ENCODE measurements around the gene KRABD2.
"Not testable (repeated sequence)": the region's sequence is repeated elsewhere in the genome, so short reads cannot be mapped to it uniquely, and the experiment has no call there.

KRABD2 gene

DNA sequence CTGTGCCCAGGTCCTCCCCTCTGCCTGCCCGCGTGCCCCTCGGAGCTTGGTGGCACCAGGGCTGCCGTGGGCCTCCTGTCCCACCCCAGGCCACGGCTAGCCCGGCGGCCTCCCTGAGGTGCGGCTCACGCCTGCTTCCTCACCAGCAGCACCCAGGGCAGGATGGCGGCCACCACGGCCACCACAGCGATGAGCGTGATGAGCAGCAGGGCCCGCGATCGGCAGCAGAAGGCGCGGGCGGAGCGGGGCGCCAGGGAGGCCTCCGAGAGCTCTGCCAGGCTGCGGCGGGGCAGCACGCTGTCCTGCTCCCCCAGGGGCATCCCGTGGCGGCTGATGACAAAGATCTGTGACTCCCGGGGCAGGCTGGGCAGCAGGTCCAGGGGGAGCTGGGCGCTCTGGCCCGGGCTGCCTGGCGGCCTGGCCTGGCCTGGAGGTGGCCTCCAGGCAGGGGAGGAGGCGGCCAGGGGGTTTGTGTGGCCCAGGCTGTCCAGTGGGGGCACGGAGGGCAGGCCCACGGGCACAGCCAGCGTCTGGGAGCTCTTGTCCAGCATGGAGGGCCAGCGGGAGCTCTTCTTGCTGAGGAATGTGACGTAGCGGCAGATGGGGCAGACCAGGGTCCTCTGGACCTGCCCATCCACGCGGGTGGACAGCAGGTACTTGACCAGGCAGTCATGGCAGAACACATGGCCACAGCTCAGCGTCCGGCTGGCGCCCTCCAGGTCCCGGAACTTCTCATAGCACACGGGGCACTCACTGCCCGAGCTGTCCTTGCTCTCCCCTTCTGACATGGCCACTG lies 16.4 kb upstream of the KRABD2 start:
- DNase-seq (ENCODE audit: low read depth in 3 of 3), result no peak

DNA sequence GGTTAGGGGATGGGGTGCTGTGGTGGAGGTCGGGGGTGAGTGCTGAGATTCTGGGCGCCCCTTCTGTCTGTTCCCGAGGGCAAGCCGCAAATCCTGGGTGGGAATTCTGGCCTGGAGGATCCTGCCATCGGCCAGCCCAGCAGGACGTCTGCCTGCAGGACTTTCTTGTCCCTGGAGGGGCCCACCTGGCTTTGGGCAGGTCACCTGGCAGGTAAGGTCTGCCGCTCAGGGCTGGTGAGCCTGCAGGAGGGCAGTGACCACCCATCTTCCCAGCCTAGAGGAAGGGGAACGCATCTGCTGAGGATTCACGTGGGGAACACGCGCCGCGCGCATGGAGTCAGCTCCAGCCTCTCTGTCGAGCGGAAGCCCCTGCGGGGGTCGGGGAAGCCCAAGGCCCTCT lies 15.8 kb upstream of the KRABD2 start:
- DNase-seq (ENCODE audit: low read depth in 3 of 3), result no peak

GRCh38 chr17:8391711-8392110 lies 15.2 kb upstream of the KRABD2 start:
- DNase-seq (ENCODE audit: low read depth in 3 of 3), result no peak

DNA sequence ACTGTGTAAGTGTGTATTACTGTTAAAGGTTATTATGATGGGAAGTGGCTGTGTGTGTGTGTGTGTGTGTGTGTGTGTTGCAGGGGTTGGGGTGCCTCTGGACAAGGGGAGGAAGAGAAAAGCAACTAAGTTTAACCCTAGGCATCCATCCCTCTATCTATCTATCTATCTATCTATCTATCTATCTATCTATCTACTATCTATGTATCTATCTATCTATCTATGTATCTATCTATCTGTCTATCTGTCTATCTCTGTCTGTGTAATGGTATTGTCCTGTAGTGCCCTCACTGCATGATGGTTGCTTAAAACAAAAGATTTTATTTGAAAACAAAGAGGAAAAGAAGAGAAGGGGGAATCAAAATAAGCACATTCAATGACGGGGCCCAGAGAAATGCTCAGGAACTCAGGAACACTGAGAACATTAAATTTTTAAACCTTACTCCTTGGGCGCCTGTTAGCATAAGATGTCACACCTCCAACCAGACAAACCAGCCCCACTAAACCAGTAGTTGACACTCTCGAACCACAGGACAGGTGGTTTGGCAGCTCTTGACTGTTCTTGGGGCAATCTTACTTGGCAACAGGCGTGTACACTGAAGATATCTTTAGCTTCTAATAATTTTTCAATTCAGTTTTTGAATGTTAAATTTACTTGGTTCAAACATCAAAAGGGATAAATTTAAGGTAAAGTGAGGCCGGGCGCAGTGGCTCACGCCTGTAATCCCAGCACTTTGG lies 11.6 kb upstream of the KRABD2 start:
- no peak for DNase-seq (ENCODE audit: low read depth in 3 of 3)

- no peak for DNase-seq (ENCODE audit: low read depth in 3 of 3)
These were observed 10.3 kb upstream of the KRABD2 start for GRCh38 chr17:8386841-8387240.

DNA sequence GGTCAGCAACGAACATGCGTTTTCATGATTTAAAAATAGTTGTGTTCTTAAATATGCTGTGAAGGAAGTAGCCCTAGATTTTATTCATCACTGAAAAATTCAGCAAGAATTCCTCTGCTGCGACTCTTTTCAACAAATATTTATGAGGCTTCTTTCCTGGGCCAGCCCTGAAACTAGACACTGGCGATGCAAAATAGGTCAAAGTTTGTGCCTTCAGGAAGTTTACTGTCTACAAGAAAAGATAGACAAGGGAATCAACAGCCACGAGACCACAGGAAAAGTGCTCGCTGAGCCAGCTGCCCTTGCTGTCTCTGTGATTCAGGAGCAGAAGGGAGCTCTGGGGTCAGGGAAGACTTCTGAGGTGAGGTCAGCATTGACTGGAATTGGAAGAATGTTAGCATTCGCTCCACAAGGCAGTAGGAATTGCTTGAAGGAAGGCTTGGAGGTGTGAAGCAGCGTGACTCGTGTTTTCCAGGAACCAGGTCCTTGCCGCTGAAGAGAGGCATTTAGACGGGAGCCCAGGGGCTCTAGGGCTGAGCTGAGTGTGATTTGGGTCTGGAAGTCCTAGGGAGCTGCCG lies 8.4 kb upstream of the KRABD2 start:
- no peak for DNase-seq (ENCODE audit: low read depth in 3 of 3)

DNA sequence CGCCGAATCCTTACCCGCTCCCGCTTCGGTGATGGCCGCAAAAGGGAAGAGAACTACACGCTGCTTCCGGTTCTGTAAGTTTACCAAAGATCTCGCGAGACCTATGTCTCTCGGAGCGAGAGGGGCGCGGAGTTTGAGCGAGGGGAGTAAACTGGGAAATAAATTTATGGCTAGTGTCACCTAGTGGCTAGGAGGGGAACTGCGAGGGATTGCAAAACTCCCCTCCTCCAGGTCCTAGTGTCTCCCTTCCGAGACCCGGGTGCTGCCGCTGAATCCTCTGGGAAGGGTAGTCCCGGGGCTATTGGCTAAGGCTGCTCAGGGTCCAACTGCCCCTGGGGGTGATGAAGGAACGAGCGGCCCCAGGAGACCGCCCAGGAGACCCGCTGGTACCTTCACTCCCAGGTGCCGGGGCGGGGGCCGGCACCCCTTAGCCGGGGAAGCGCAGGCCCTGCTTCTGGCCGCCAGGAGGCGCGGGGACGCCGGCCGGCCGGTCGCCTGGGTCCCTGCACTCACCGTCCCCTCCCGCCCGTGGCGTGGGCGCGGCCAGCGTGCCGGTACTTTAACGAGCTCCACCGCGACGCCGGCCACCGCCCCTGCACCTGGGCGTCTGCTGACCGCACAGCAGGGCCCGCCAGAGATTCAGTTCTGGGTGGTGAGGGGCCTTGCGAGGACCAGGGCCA lies 6.8 kb upstream of the KRABD2 start, which contains the start of gene RPL26:
RPL26 (minus strand) TSS at position 51 of the 680 bp plus-strand sequence. CDS start 883 bp downstream, outside the sequence.
- peak; percentile 87 to 94 (median 91) for DNase-seq (ENCODE audit: low read depth in 3 of 3)

DNA sequence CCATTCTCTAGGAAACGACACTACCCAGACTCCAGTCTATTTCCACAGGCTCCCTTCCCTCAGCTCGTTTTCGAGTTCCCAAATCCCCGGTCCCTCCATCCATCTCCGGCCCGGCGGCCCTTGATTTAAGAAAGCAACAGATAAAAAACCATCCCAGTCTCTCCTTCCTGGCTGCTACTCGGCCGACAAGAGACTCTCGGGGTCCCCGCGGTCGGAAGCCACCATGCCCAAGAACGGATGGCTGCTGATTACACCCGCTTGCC lies 6.3 kb upstream of the KRABD2 start:
- no peak for DNase-seq (ENCODE audit: low read depth in 3 of 3)

DNA sequence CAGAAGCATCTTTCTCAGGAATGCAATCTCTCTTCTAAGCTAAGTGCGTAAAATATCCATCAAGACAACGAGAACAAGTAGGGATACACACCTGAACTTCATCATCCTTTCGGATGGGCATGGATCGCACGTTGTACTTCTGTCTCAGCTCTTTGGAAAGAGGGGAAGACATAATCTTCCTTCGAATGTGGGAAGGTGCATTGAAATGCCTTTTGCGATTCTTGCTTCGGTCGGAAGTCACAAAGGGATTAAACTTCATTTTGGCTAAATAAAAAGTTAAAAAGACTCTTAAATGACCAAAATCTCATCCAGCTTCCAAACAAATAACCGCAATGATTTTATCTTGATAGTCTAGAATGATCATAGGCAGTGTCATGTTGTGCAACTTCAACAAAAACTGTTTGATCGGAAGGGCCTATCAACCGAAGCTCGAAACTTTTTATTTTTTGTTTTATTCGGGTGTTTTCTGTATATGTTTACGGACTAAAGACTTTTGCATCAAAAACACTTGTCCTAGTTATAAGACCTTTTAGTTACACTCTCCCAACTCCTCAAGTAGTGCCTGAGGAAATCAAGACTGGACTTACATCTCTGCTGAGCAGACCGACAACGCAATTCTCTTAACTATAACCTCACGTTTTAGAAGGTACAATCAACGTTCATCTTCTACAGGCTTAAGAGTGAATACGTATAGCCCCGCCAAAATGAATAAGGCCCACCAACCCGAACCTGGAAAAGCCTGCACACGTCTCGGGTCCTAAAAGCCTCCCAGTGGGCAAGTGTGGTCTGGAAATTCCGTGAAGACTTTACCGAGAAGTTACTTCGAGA lies 5.8 kb upstream of the KRABD2 start:
- no peak for DNase-seq (ENCODE audit: low read depth in 3 of 3)

DNA sequence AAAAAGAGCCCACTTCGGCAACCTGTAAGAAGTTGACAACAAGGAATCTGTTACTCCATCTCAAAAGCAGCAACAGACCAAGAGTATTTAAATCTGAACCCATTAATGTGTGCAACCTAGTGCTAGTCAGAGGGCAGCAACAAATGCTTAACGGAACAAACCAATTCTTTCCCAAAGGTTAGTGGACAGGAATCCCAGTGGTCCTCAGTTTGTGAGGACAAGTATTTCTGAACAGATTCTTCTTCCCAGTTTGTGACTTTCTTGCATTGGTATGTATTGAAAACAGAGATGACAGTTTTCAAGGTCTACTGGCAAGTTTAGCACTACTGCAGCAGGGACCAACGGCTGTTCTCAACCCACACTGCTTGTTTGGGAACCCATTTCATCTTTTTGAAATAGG lies 3.5 kb upstream of the KRABD2 start:
- no peak for DNase-seq (ENCODE audit: low read depth in 3 of 3)

GRCh38 chr17:8378117-8378516 lies 1.6 kb upstream of the KRABD2 start:
- not testable (repeated sequence) for DNase-seq (ENCODE audit: low read depth in 3 of 3)

DNA sequence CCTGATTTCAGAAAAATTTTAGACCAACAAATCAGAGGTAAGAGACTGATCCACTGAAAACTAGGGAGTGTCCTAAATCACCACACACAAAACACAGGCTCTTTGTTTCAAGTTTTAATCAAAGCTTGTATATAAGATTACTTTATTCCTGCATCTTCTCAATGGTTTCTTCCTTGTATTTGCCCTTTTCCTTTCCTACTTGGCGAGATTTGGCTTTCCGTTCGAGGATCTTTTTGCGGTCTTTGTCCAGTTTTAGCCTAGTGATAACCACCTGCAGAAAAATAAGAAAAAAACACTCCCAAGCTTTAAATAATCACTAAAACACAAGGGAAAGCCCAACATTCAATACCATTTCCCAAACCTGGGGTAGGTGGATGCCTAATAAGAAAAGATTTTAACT lies 918 bp upstream of the KRABD2 start:
- no peak for DNase-seq (ENCODE audit: low read depth in 3 of 3)

DNA sequence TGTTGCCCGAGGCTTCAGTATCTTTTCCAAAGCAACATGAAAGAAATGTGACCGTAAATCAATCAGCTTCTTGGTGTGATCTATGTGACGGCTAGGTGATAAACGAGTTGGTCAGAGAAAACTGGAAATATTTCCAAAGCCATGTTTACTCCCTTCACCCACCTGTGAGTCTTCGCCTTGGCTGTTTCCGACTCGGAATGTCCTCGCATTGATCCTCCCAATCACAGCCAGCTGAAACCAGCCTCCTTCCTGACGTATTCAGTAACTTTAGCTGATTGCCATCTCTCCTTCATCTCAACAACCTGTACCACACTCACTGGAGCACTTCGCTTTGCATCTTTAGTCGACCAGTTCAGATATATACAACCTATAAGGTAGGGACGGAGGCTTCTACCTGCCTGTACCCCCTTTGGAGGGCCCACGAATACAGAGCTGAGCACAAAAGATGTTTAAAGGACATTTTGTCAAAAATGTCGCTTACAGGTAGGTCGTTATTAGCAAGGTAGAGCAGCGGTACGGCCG lies 705 bp downstream of the KRABD2 start:
- DNase-seq (ENCODE audit: low read depth in 3 of 3), result no peak

GRCh38 chr17:8373856-8374255 lies 2.6 kb downstream of the KRABD2 start:
- not testable (repeated sequence) for DNase-seq (ENCODE audit: low read depth in 3 of 3)

- DNase-seq (ENCODE audit: low read depth in 3 of 3), result no peak
These were observed 4.1 kb downstream of the KRABD2 start for GRCh38 chr17:8372422-8372821.

DNA sequence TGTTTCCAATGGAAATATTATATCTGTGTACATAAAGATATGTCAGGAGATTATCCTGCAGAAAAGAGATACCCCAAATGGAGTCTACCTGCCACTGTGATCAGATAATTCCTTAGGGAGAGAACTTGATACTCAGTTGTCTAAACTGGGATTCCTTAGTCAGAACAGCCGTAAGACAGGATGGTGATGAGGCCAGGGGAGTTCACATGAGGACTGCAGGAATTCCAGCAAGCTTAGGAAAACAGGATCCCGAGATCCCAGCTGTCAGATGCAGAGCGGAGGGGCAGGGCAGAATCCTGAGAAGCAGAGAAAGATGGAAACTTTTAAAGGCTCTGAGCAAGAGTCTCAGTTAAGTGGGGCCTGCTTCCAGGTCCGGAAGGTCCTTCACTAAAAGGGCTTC lies 4.7 kb downstream of the KRABD2 start:
- DNase-seq (ENCODE audit: low read depth in 3 of 3), result no peak

GRCh38 chr17:8369944-8370343 lies 6.6 kb downstream of the KRABD2 start:
- DNase-seq (ENCODE audit: low read depth in 3 of 3), result no peak

GRCh38 chr17:8368193-8368592 lies 8.3 kb downstream of the KRABD2 start:
- DNase-seq (ENCODE audit: low read depth in 3 of 3), result no peak

- no peak for DNase-seq (ENCODE audit: low read depth in 3 of 3)
These were observed 10.3 kb downstream of the KRABD2 start for GRCh38 chr17:8366231-8366630.

DNA sequence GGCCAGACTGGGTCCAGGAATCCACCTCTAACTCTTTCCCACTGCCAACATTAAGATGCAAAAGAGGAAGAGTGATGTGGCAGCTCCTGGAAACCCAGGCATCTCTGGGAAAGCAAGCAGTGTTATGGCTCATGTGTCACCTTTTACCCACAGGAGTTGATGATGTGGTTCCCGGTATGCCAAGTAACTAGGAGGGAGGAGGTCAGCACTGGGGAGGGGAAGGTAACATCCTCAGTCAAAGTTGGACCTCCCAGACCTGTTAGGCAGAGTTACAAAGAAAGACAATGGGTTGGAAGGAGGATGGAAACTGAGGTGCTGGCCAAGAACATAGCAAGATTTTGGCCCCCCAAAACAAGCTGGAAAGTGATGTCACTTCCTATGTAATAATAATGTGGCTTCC lies 11.4 kb downstream of the KRABD2 start:
- DNase-seq (ENCODE audit: low read depth in 3 of 3), result no peak

GRCh38 chr17:8362651-8363332 lies 13.7 kb downstream of the KRABD2 start:
- no peak for DNase-seq (ENCODE audit: low read depth in 3 of 3)

Measured in stimulated activated CD4-positive, alpha-beta T cell treated with anti-CD3 and anti-CD28 coated beads, TNF-alpha, amount 100 ng/mL, for 4 hours (primary cell).